Right ventricle myocardium superior (tissue), 1 donor: ENCODE measurements around the gene GPR157. TPM values are rescaled to one million over a fixed set of nuclear protein-coding genes. Genes with fewer than 3 reads are reported as not detected.
"Not testable (repeated sequence)": the region's sequence is repeated elsewhere in the genome, so short reads cannot be mapped to it uniquely, and the experiment has no call there.

ENCODE experiments used
- ATAC-seq: fragments of 200-7000 bp; cut with Tn5 transposase; one replicate; pipeline ENCODE4 v1.9.1; 2020; ENCODE audit warnings: mild to moderate bottlenecking; ENCODE audit not compliant: poor library complexity
- DNase-seq: peaks from one replicate; pipeline ENCODE4 v3.0.0-alpha.2; 2020
- intact Hi-C: fragments of 100-400 bp; cut with DNase I; formaldehyde crosslinking; loops from one replicate; pipeline ENCODE4 v1.11.2; 2022
- long read RNA-seq: library from polyadenylated mRNA; unstranded; transcript quantifications from one replicate; pipeline ENCODE4 v2.0.0, GENCODE V29; 2021
- total RNA-seq: library from RNA; stranded (reverse); fragmentation: NEBNext Ultra II Directional; extraction: Animal tissue kit (Norgen Biotek cat#: 25700); gene quantifications from one replicate; pipeline ENCODE4 v1.2.1, GENCODE V29; 2021
- donor health status: DM: no; HTN: yes; CAD: no; lungs with severe emphysema.

GPR157 gene, protein sequence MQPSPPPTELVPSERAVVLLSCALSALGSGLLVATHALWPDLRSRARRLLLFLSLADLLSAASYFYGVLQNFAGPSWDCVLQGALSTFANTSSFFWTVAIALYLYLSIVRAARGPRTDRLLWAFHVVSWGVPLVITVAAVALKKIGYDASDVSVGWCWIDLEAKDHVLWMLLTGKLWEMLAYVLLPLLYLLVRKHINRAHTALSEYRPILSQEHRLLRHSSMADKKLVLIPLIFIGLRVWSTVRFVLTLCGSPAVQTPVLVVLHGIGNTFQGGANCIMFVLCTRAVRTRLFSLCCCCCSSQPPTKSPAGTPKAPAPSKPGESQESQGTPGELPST
- total RNA-seq = 49.4 TPM
- long read RNA-seq, partial matches to known transcripts = 16 of 38 reads
- long read RNA-seq, other reads (novel, unspliced or antisense) = 22 of 38 reads

DNA sequence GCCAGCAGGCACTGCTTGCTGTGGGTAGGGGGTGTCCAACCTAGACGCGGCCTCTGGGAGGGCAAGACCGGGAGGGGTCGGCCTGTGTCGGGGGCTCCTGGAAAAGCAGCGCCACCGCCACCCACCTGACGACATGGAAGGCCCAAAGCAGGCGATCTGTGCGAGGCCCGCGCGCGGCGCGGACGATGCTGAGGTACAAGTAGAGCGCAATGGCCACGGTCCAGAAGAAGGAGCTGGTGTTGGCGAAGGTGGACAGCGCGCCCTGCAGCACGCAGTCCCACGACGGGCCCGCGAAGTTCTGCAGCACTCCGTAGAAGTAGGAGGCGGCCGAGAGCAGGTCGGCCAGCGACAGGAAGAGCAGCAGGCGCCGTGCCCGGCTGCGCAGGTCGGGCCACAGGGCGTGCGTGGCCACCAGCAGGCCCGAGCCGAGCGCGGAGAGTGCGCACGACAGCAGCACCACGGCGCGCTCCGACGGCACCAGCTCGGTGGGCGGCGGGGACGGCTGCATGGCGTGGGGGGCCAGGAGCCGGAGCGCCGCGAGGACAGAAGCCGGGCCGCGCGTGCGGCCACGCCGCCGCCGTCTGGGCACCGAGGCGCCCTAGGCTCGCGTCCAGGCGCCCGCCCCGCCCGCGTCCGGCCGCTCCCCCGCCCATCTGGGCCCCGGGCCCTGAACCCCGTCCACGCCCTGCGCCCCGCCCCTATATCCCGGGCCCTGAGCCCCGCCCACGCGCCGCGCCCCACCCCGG lies at the start of gene GPR157:
Gene GPR157 (minus strand): TSS at position 583 of the 746 bp plus-strand sequence. CDS start 75 bp downstream, at position 508.
- DNase-seq (peak; percentile 95), ATAC-seq (peak; percentile 93)
- intact Hi-C loops = no loop called here

DNA sequence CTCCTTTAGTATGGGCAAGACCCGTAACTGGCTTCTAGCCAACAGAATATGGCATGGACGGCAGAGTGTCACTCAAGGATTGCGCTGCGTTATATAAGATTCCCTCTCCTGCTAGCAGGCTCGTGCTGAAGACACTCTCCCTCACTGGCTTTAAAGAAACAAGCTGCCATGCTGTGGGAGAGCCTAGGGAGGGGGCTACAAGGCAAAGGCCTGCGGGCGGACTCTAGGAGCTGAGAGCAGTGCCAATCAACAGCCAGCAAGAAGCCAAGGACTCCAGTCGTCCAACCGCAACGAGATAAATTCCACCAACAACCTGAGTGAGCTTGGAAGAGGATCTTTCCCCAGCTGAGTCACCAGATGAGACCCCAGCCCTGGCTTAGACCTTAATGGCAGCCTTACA lies 45.9 kb upstream of the GPR157 start:
- intact Hi-C loops = no loop called here
- no peak for ATAC-seq
- no peak for DNase-seq

DNA sequence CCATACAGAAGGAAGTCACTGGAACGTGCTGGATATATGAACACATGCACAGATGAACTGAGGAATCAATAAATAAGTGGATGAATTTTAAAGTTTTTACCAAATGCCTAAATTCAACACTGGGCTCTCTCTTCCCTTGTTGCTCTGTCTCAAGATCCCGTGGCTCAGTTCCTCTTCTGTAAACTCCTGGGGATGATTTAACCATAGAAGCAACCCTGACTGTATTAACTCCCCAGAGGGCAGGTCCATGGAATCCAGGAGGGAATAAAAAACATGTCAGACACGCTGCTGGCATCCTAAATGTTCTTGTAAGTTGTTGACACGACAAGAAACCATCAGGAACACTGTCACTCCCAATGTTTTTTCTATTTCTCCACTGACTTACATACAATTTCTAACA lies 45.3 kb upstream of the GPR157 start:
- ATAC-seq (no peak), DNase-seq (no peak)
- intact Hi-C loops = no loop called here

- no peak for DNase-seq
- no peak for ATAC-seq
- intact Hi-C loops = no loop called here
Observed at GRCh38 chr1:9169601-9170137, 40.8 kb upstream of the GPR157 start.

DNA sequence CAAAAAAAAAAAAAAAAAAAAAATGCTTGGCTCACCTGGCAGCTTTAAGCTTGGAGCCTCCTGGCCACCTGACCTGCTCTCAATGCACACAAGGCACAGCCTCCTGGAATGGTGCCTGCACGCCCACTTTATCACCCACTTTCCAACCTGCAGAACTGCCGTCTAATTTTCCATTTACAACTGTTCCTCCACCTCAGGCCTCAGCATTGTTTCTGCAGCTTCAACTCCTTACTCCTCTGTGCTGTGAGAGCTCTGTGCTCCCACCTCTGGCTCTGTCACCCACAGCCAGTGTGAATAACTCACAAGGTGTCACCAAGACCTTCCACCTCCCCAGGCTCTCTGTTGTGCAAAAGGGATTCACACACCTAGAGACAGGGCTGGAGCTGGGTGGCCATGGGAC lies 38.7 kb upstream of the GPR157 start:
- intact Hi-C loops = no loop called here
- no peak for DNase-seq
- ATAC-seq = no peak

- ATAC-seq (no peak), DNase-seq (no peak)
- intact Hi-C loops = no loop called here
Observed at GRCh38 chr1:9166289-9167235, 37.7 kb upstream of the GPR157 start.

GRCh38 chr1:9165396-9165795 lies 36.5 kb upstream of the GPR157 start:
- ATAC-seq (no peak), DNase-seq (no peak)
- intact Hi-C loops = no loop called here

DNA sequence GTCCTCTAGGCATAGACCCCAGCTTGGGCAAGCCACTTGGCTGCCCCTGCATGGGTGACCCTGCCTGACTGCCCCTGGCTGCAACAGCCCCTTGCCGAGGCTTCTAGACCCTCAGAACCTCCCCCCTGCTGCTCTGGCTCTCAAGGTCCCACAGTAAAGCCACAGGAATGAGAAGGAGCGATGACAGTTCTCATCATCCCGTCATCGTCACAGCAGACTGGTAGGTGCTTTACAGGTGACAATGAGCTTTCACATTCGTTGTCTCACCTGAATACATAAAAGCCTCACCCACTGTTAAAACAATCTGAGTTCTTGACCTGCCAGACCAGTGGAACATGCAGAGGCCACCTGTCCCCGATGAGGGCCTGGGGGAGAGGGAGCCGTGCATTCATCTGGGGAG lies 36.0 kb upstream of the GPR157 start:
- ATAC-seq (no peak), DNase-seq (no peak)
- intact Hi-C loops = no loop called here

DNA sequence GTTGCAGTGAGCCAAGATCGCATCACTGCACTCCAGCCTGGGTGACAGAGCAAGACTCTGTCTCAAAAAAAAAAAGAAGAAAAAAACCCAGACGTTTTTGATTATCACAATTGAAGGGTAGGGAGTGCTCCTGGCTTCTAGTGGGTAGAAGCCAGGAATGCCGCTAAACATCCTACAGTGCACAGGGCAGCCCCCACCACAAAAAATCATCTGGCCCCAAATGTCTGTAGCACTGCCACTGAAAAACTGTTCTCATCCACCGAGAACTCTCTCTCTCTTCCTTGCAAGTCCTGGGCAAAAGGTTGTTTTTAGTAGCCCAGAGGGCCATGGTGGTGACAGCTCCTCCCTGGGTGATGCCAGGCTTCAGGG lies 35.6 kb upstream of the GPR157 start:
- DNase-seq = no peak
- intact Hi-C loops = no loop called here
- ATAC-seq = no peak

- intact Hi-C loops = no loop called here
- ATAC-seq = no peak
Observed at GRCh38 chr1:9161963-9162362, 33.1 kb upstream of the GPR157 start.

GRCh38 chr1:9161342-9161741 lies 32.4 kb upstream of the GPR157 start:
- intact Hi-C loops = no loop called here
- DNase-seq = no peak
- ATAC-seq = no peak

More at GRCh38 chr1:9161963-9162362, 33.1 kb upstream of the GPR157 start:
- DNase-seq = no peak

GRCh38 chr1:9160079-9160717 lies 31.3 kb upstream of the GPR157 start:
- ATAC-seq (no peak), DNase-seq (no peak)
- intact Hi-C loops = no loop called here

GRCh38 chr1:9155879-9156278 lies 27.0 kb upstream of the GPR157 start:
- intact Hi-C loops = no loop called here
- DNase-seq (no peak), ATAC-seq (no peak)

- ATAC-seq, intact Hi-C loops: not testable (repeated sequence)
Observed at GRCh38 chr1:9155405-9155804, 26.5 kb upstream of the GPR157 start.

GRCh38 chr1:9153152-9153551 lies 24.2 kb upstream of the GPR157 start:
- intact Hi-C loops = no loop called here
- ATAC-seq (no peak), DNase-seq (no peak)

More at GRCh38 chr1:9155405-9155804, 26.5 kb upstream of the GPR157 start:
- not testable (repeated sequence) for DNase-seq

DNA sequence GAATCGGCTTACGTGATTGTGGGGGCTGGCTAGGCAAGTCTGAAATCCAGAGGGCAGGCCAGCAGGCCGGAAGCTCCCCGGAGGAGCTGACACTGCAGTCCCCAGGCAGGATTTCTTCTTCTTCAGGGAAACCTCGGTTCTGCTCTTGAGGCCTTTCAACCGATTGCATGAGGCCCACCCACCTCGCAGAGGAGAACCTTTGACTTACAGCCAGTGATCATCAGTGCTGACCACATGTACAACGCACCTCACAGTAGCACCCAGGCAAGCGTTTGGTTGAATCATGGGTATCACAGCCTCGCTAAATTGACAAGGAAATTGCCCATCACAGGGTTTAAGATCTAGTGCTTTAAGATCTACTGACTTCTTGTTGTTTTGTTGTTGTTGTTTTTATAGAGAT lies 23.6 kb upstream of the GPR157 start:
- intact Hi-C loops = no loop called here
- ATAC-seq = no peak
- DNase-seq = no peak

- intact Hi-C loops = no loop called here
- DNase-seq (peak; percentile 61), ATAC-seq (peak; percentile 57)
Observed at GRCh38 chr1:9151328-9151860, 22.5 kb upstream of the GPR157 start.
